Calu3 (cell line): ENCODE measurements around the gene PTPN11. TPM values are rescaled to one million over a fixed set of nuclear protein-coding genes. Genes with fewer than 3 reads are reported as not detected.
A peak's percentile ranks its signal among the peaks of the same experiment; 100 is the strongest.

Source experiments
- BruUV-seq: library from RNA; stranded (reverse); fragments of 400-500 nt; replicated peaks from 2 replicates; lab custom pipeline; 2021; lab: Mats Ljungman, UMichigan
- CTCF ChIA-PET: fragments of 300-600 bp; sonication (Branson Sonifier 250); formaldehyde crosslinking; loops from one replicate; lab custom pipeline; 2022; ENCODE audit warnings: antibody characterized with exemption; lab: Charles Lee
- DNase-seq: peaks from one replicate; pipeline ENCODE4 v3.0.0; 2022
- H3K27ac Mint-ChIP-seq: one replicate; pipeline ENCODE4 v1.8.0; 2022; ENCODE audit warnings: mixed read lengths; ENCODE audit not compliant: unreplicated experiment
- H3K27me3 Mint-ChIP-seq: one replicate; pipeline ENCODE4 v1.8.0; 2022; ENCODE audit warnings: mixed read lengths; ENCODE audit not compliant: unreplicated experiment
- H3K36me3 Mint-ChIP-seq: one replicate; pipeline ENCODE4 v1.8.0; 2022; ENCODE audit warnings: mild to moderate bottlenecking, moderate library complexity, mixed read lengths; ENCODE audit not compliant: insufficient read depth, unreplicated experiment
- H3K4me1 Mint-ChIP-seq: one replicate; pipeline ENCODE4 v1.8.0; 2022; ENCODE audit warnings: mild to moderate bottlenecking, low read depth, mixed read lengths; ENCODE audit not compliant: unreplicated experiment
- H3K4me3 Mint-ChIP-seq: one replicate; pipeline ENCODE4 v1.8.0; 2022; ENCODE audit warnings: mild to moderate bottlenecking, low read depth, moderate library complexity, mixed read lengths; ENCODE audit not compliant: unreplicated experiment
- H3K9me3 Mint-ChIP-seq: one replicate; pipeline ENCODE4 v1.8.0; 2022; ENCODE audit warnings: low read depth, mixed read lengths; ENCODE audit not compliant: unreplicated experiment
- CTCF ChIP-seq: fragments of 200-600 bp; IDR thresholded peaks from one replicate; pipeline ENCODE4 v1.8.0; 2022; ENCODE audit warnings: antibody characterized with exemption; ENCODE audit not compliant: unreplicated experiment
- intact Hi-C: fragments of 100-400 bp; cut with micrococcal nuclease; formaldehyde crosslinking; loops from one replicate; pipeline ENCODE4 v1.10.0; 2022; ENCODE audit not compliant: unreplicated experiment
- total RNA-seq: library from RNA; stranded (reverse); gene quantifications from 2 replicates; pipeline ENCODE4 v1.2.3, GENCODE V29; 2022

PTPN11 gene
- total RNA-seq, 1 experiment from 2014 or later, result 174 TPM

- H3K27me3 Mint-ChIP-seq, result no peaks in the 10 kb centered on the region
- CTCF ChIA-PET, result no interaction called here
Measured at GRCh38 chr12:112535637-112536366, 117.1 kb downstream of the PTPN11 start.

GRCh38 chr12:112536367-112536730, 117.6 kb downstream of the PTPN11 start:
- CTCF ChIA-PET, result no interaction called here
- peaks cover 11% of the 10 kb centered on the region for H3K4me1 Mint-ChIP-seq
- H3K9me3 Mint-ChIP-seq, result no peaks in the 10 kb centered on the region
- H3K36me3 Mint-ChIP-seq, result no peaks in the 10 kb centered on the region
- no peak for TF ChIP-seq CTCF
- no TSS peak for BruUV-seq
- intact Hi-C loops, result no loop called here
- no peak overlapping the region for H3K27ac Mint-ChIP-seq
- no peak for DNase-seq
- peaks cover 4% of the 10 kb centered on the region for H3K27me3 Mint-ChIP-seq
- H3K4me3 Mint-ChIP-seq, result no peak overlapping the region

More at GRCh38 chr12:112535637-112536366, 117.1 kb downstream of the PTPN11 start:
- BruUV-seq, result no TSS peak
- no peak overlapping the region for H3K27ac Mint-ChIP-seq
- intact Hi-C loops, result no loop called here
- peaks cover 9% of the 10 kb centered on the region for H3K4me1 Mint-ChIP-seq
- H3K36me3 Mint-ChIP-seq, result no peaks in the 10 kb centered on the region
- TF ChIP-seq CTCF, result no peak
- DNase-seq, result no peak
- H3K9me3 Mint-ChIP-seq, result no peaks in the 10 kb centered on the region
- no peak overlapping the region for H3K4me3 Mint-ChIP-seq

- Mint-ChIP-seq H3K27me3 (peaks cover 15% of the 10 kb centered on the region), H3K27ac (peak overlapping the region; percentile 5), H3K9me3 (no peaks in the 10 kb centered on the region), H3K36me3 (no peaks in the 10 kb centered on the region), H3K4me1 (peaks cover 21% of the 10 kb centered on the region), H3K4me3 (no peak overlapping the region)
- no peak for TF ChIP-seq CTCF
- intact Hi-C loops, result no loop called here
- BruUV-seq, result no TSS peak
- DNase-seq, result peak; percentile 75
- CTCF ChIA-PET, result interaction anchor here (0.6 kb wide), 1 partner anchor 98 kb away, joined by 3 read pairs; no protein-coding TSS in a partner anchor
Measured at GRCh38 chr12:112537710-112538396, 119.1 kb downstream of the PTPN11 start.

- H3K4me1 Mint-ChIP-seq, result peaks cover 21% of the 10 kb centered on the region
- CTCF ChIA-PET, result interaction anchor here (0.7 kb wide), 3 partner anchors 168 to 494 kb away, joined by 3 to 4 read pairs (median 4); no protein-coding TSS in a partner anchor
- TF ChIP-seq CTCF, result no peak
- no peak overlapping the region for H3K4me3 Mint-ChIP-seq
- no peaks in the 10 kb centered on the region for H3K9me3 Mint-ChIP-seq
- peaks cover 24% of the 10 kb centered on the region for H3K27me3 Mint-ChIP-seq
- no TSS peak for BruUV-seq
- DNase-seq, result no peak
- intact Hi-C loops, result no loop called here
- H3K27ac Mint-ChIP-seq, result no peak overlapping the region
- no peaks in the 10 kb centered on the region for H3K36me3 Mint-ChIP-seq
Measured at GRCh38 chr12:112538740-112539139, 120.0 kb downstream of the PTPN11 start.
